Osteocyte (in vitro differentiated cells): ENCODE data around the gene SORCS1. TPM values are rescaled to one million over a fixed set of nuclear protein-coding genes. Genes with fewer than 3 reads are reported as not detected.

Source experiments
- DNase-seq: peaks from one replicate; pipeline ENCODE4 v3.0.0; 2021; ENCODE audit warnings: mixed read lengths; ENCODE audit not compliant: unreplicated experiment; ENCODE audit errors: extremely low spot score
- H3K27ac Mint-ChIP-seq: one replicate; pipeline ENCODE4 v1.8.0; 2021; ENCODE audit warnings: mild to moderate bottlenecking, mixed read lengths; ENCODE audit not compliant: unreplicated experiment
- H3K27me3 Mint-ChIP-seq: one replicate; pipeline ENCODE4 v1.8.0; 2021; ENCODE audit warnings: mixed read lengths; ENCODE audit not compliant: unreplicated experiment
- H3K36me3 Mint-ChIP-seq: one replicate; pipeline ENCODE4 v1.8.0; 2021; ENCODE audit warnings: mixed read lengths; ENCODE audit not compliant: unreplicated experiment
- H3K4me1 Mint-ChIP-seq: one replicate; pipeline ENCODE4 v1.8.0; 2021; ENCODE audit warnings: mixed read lengths; ENCODE audit not compliant: unreplicated experiment
- H3K4me3 Mint-ChIP-seq: one replicate; pipeline ENCODE4 v1.8.0; 2021; ENCODE audit warnings: mild to moderate bottlenecking, moderate library complexity, mixed read lengths; ENCODE audit not compliant: unreplicated experiment
- H3K9me3 Mint-ChIP-seq: one replicate; pipeline ENCODE4 v1.8.0; 2021; ENCODE audit warnings: mixed read lengths; ENCODE audit not compliant: unreplicated experiment
- CTCF ChIP-seq: fragments of 200-600 bp; sonication (generic); IDR thresholded peaks from 2 replicates; pipeline ENCODE4 v1.5.0; 2021; ENCODE audit warnings: antibody characterized with exemption, mild to moderate bottlenecking, moderate library complexity
- total RNA-seq: library from RNA; stranded (reverse); gene quantifications from 2 replicates; pipeline ENCODE4 v1.2.1, GENCODE V29; 2021

Gene SORCS1
- total RNA-seq, 1 donor from 2014 or later, result not detected

GRCh38 chr10:106660550-106660949 lies 504.0 kb downstream of the SORCS1 start:
- no peak for DNase-seq
- Mint-ChIP-seq H3K4me3 (no peak overlapping the region), H3K27me3 (no peaks in the 10 kb centered on the region), H3K4me1 (no peaks in the 10 kb centered on the region), H3K27ac (no peak overlapping the region), H3K9me3 (peaks cover 17% of the 10 kb centered on the region), H3K36me3 (no peaks in the 10 kb centered on the region)
- TF ChIP-seq CTCF, result no peak

DNA sequence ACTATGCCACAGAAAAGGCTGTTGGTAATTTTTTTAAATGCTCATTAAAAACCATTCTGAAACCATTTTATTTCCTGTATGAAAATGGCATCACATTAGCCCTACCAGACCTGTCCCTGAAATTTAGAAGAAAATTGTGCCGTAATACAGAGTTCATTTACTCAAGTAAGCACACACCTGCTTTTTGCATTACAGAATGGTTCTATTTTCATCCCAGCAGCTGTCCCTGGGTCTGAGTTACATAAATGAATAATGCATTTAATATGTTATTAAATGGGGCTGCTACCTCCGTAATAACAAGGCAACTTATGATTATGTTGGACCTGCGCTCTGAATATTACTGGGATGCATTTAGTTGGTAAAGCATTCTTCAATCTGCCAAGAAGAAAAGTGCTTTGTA lies 508.9 kb downstream of the SORCS1 start:
- Mint-ChIP-seq H3K4me1 (no peaks in the 10 kb centered on the region), H3K27ac (no peak overlapping the region), H3K27me3 (no peaks in the 10 kb centered on the region), H3K9me3 (peaks cover 10% of the 10 kb centered on the region), H3K36me3 (no peaks in the 10 kb centered on the region), H3K4me3 (no peak overlapping the region)
- no peak for DNase-seq
- no peak for TF ChIP-seq CTCF

DNA sequence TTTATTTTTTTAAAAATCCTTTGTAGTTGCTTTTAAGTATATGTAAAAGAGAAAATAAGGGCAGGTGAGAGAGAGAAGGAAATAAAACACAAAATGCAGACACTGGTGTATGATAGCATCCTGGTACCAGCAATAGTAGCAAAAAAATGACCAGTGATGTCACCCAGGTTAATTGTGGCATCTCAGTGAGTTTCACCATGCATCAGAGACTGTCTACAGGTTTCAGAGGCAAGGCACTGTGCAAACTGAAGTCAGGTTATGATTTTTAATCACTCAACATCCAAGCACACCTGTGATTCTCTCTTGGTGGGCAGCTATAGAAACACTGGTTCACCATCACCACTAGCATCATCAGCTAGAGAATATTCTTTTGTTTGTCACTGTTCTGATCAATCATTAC lies 509.3 kb downstream of the SORCS1 start:
- no peak for DNase-seq
- Mint-ChIP-seq H3K4me1 (no peaks in the 10 kb centered on the region), H3K36me3 (no peaks in the 10 kb centered on the region), H3K9me3 (peaks cover 10% of the 10 kb centered on the region), H3K27ac (no peak overlapping the region), H3K4me3 (no peak overlapping the region), H3K27me3 (no peaks in the 10 kb centered on the region)
- no peak for TF ChIP-seq CTCF

DNA sequence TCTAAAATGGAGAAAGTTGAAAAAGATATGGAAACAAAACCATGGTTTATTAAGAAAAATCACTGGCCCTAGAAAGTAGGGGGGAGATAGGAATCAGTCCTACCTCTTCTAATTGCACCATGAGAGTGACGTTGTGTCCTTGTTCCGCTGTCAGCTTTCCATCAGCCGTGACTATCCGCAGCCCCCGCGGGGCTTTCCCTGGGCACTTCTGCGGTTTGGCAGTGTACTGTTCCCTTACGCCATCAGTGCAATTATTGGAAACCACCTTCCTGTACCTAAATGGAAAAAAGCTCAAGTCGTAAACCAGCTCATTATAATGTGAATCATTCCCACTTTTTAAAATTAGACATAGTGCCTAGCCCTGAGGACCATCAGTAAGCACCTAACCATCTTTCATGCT lies 512.2 kb downstream of the SORCS1 start:
- no peak for DNase-seq
- Mint-ChIP-seq H3K4me1 (no peaks in the 10 kb centered on the region), H3K27me3 (no peaks in the 10 kb centered on the region), H3K27ac (no peak overlapping the region), H3K4me3 (no peak overlapping the region), H3K9me3 (peaks cover 10% of the 10 kb centered on the region), H3K36me3 (no peaks in the 10 kb centered on the region)
- no peak for TF ChIP-seq CTCF

GRCh38 chr10:106648534-106649481 lies 515.7 kb downstream of the SORCS1 start:
- no peaks in the 10 kb centered on the region for H3K36me3 Mint-ChIP-seq
- no peaks in the 10 kb centered on the region for H3K4me1 Mint-ChIP-seq
- H3K27me3 Mint-ChIP-seq, result no peaks in the 10 kb centered on the region
- H3K27ac Mint-ChIP-seq, result no peak overlapping the region
- no peaks in the 10 kb centered on the region for H3K9me3 Mint-ChIP-seq
- no peak for TF ChIP-seq CTCF
- no peak overlapping the region for H3K4me3 Mint-ChIP-seq
- no peak for DNase-seq
